Measurements from ENCODE around the gene ITM2B. TPM values are rescaled to one million over a fixed set of nuclear protein-coding genes. Genes with fewer than 3 reads are reported as not detected.

The ITM2B gene
- total and polyA plus RNA-seq, 2 experiments from 2014 or later, result 295 to 690 TPM

- H3K4me2 ChIP-seq (ENCODE audit: unreplicated experiment), result no peak overlapping the region
Measured at GRCh38 chr13:48317511-48318376, 84.7 kb downstream of the ITM2B start.

GRCh38 chr13:48318377-48318811 is 85.4 kb downstream of the ITM2B start:
- Histone ChIP-seq H2AFZ (no peak overlapping the region), H3K79me2 (ENCODE audit: insufficient read depth) (peaks cover 80% of the 10 kb centered on the region), H3F3A (ENCODE audit: insufficient read depth) (no peaks in the 10 kb centered on the region), H3K4me1 (ENCODE audit: insufficient read depth) (no peaks in the 10 kb centered on the region), H4K20me1 (ENCODE audit: insufficient read depth) (no peaks in the 10 kb centered on the region), H3K4me3 (no peak overlapping the region), H3K36me3 (ENCODE audit: low read depth) (no peaks in the 10 kb centered on the region), H3K27ac (no peak overlapping the region), H3K9me2 (ENCODE audit: insufficient read depth) (no peaks in the 10 kb centered on the region), H3K4me2 (ENCODE audit: unreplicated experiment) (no peak overlapping the region), H3K9me3 (ENCODE audit: low read depth) (no peaks in the 10 kb centered on the region), H3K27me3 (replicated peaks; ENCODE audit: insufficient read depth) (no peaks in the 10 kb centered on the region), H3K9ac (no peak overlapping the region)
- no peak for TF ChIP-seq EZH2 (IDR thresholded peaks at IDR 0.05; ENCODE audit: insufficient read depth, poor library complexity, severe bottlenecking)
- TF ChIP-seq EZH2phosphoT487 (IDR thresholded peaks at IDR 0.05; ENCODE audit: insufficient read depth, low read depth), result no peak
- 79 to 88% methylated on average over 20 to 28 of the region's 28 CpGs for WGBS, 2 experiments (ENCODE audit: low coverage in 1 of 2, low lambda C conversion rate in 2 of 2, missing lambda C conversion rate in 2 of 2)
- no peak for DNase-seq
- in situ Hi-C loops (cut with MboI), result no loop called here

More at GRCh38 chr13:48317511-48318376, 84.7 kb downstream of the ITM2B start:
- Histone ChIP-seq H3K36me3 (ENCODE audit: low read depth) (no peaks in the 10 kb centered on the region), H3K9me3 (ENCODE audit: low read depth) (no peaks in the 10 kb centered on the region), H3K4me1 (ENCODE audit: insufficient read depth) (no peaks in the 10 kb centered on the region), H3K27ac (no peak overlapping the region), H3F3A (ENCODE audit: insufficient read depth) (no peaks in the 10 kb centered on the region), H3K4me3 (no peak overlapping the region), H4K20me1 (ENCODE audit: insufficient read depth) (no peaks in the 10 kb centered on the region), H2AFZ (no peak overlapping the region), H3K9ac (no peak overlapping the region), H3K9me2 (ENCODE audit: insufficient read depth) (no peaks in the 10 kb centered on the region), H3K79me2 (ENCODE audit: insufficient read depth) (peaks cover 80% of the 10 kb centered on the region), H3K27me3 (replicated peaks; ENCODE audit: insufficient read depth) (no peaks in the 10 kb centered on the region)
- no peak for DNase-seq
- TF ChIP-seq EZH2phosphoT487 (IDR thresholded peaks at IDR 0.05; ENCODE audit: insufficient read depth, low read depth), result no peak
- no peak for TF ChIP-seq EZH2 (IDR thresholded peaks at IDR 0.05; ENCODE audit: insufficient read depth, poor library complexity, severe bottlenecking)
- WGBS, 2 experiments (ENCODE audit: low coverage in 1 of 2, low lambda C conversion rate in 2 of 2, missing lambda C conversion rate in 2 of 2), result 88 to 90% methylated on average over 40 to 41 of the region's 41 CpGs
- in situ Hi-C loops (cut with MboI), result no loop called here

- Histone ChIP-seq H3K79me2 (ENCODE audit: insufficient read depth) (peaks cover 80% of the 10 kb centered on the region), H3K9me2 (ENCODE audit: insufficient read depth) (no peaks in the 10 kb centered on the region), H3K4me1 (ENCODE audit: insufficient read depth) (no peaks in the 10 kb centered on the region), H3K4me3 (no peak overlapping the region), H3F3A (ENCODE audit: insufficient read depth) (no peaks in the 10 kb centered on the region), H2AFZ (no peak overlapping the region), H3K36me3 (ENCODE audit: low read depth) (no peaks in the 10 kb centered on the region), H3K9me3 (ENCODE audit: low read depth) (no peaks in the 10 kb centered on the region), H3K27me3 (replicated peaks; ENCODE audit: insufficient read depth) (no peaks in the 10 kb centered on the region), H3K27ac (no peak overlapping the region), H3K4me2 (ENCODE audit: unreplicated experiment) (no peak overlapping the region), H3K9ac (no peak overlapping the region), H4K20me1 (ENCODE audit: insufficient read depth) (no peaks in the 10 kb centered on the region)
- in situ Hi-C loops (cut with MboI), result no loop called here
- WGBS, 2 experiments (ENCODE audit: low coverage in 1 of 2, low lambda C conversion rate in 2 of 2, missing lambda C conversion rate in 2 of 2), result 74% methylated on average over 46 to 47 of the region's 47 CpGs
- DNase-seq, result peak; percentile 27
- no peak for TF ChIP-seq EZH2phosphoT487 (IDR thresholded peaks at IDR 0.05; ENCODE audit: insufficient read depth, low read depth)
- TF ChIP-seq EZH2 (IDR thresholded peaks at IDR 0.05; ENCODE audit: insufficient read depth, poor library complexity, severe bottlenecking), result no peak
Measured at GRCh38 chr13:48318821-48319511, 86.0 kb downstream of the ITM2B start.

Other genes with a start within 250 kb of the ITM2B start
- 39.1 and 48.6 TPM in 2 replicates for gene SUCLA2, start 231.9 kb upstream of the ITM2B start, total RNA-seq (2014; rRNA removed; shearing (Covaris generic))
- 69.4 and 69.8 TPM in 2 replicates for gene SUCLA2, start 231.9 kb upstream of the ITM2B start, polyA plus RNA-seq (2016; fragmentation: Nextera tagmentation; extraction: Ambion mirVana)
- 17.8 and 20.0 TPM in 2 replicates for gene NUDT15, start 195.5 kb upstream of the ITM2B start, total RNA-seq (2014; rRNA removed; shearing (Covaris generic))
- gene NUDT15, start 195.5 kb upstream of the ITM2B start, polyA plus RNA-seq (2016; fragmentation: Nextera tagmentation; extraction: Ambion mirVana), result 19.5 and 19.6 TPM in 2 replicates
- 31.9 and 33.1 TPM in 2 replicates for gene MED4, start 138.1 kb upstream of the ITM2B start, total RNA-seq (2014; rRNA removed; shearing (Covaris generic))
- gene MED4, start 138.1 kb upstream of the ITM2B start, polyA plus RNA-seq (2016; fragmentation: Nextera tagmentation; extraction: Ambion mirVana), result 64.7 and 66.1 TPM in 2 replicates
- 31.0 and 39.5 TPM in 2 replicates for gene RB1, start 70.5 kb downstream of the ITM2B start, total RNA-seq (2014; rRNA removed; shearing (Covaris generic))
- 24.5 and 25.5 TPM in 2 replicates for gene RB1, start 70.5 kb downstream of the ITM2B start, polyA plus RNA-seq (2016; fragmentation: Nextera tagmentation; extraction: Ambion mirVana)
- gene LPAR6, start 179.9 kb downstream of the ITM2B start, total RNA-seq (2014; rRNA removed; shearing (Covaris generic)), result 2.8 and 8.1 TPM in 2 replicates
- gene LPAR6, start 179.9 kb downstream of the ITM2B start, polyA plus RNA-seq (2016; fragmentation: Nextera tagmentation; extraction: Ambion mirVana), result 3.8 and 6.6 TPM in 2 replicates